LoVo (cell line): ENCODE measurements around the gene CERS3.
A peak's percentile ranks its signal among the peaks of the same experiment; 100 is the strongest.
"Not testable (repeated sequence)": the region's sequence is repeated elsewhere in the genome, so short reads cannot be mapped to it uniquely, and the experiment has no call there.

Source experiments
- DNase-seq: peaks from one replicate; pipeline ENCODE4 v3.0.0-alpha.2; 2016; ENCODE audit warnings: low spot score

Gene CERS3

GRCh38 chr15:100464888-100465287 is 63.9 kb downstream of the CERS3 start:
- no peak for DNase-seq

- no peak for DNase-seq
Measured at GRCh38 chr15:100464256-100464655, 64.5 kb downstream of the CERS3 start.

GRCh38 chr15:100463515-100463914 is 65.2 kb downstream of the CERS3 start:
- peak; percentile 11 for DNase-seq

GRCh38 chr15:100461049-100461448 is 67.7 kb downstream of the CERS3 start:
- no peak for DNase-seq

GRCh38 chr15:100457201-100457600 is 71.5 kb downstream of the CERS3 start:
- DNase-seq = no peak

GRCh38 chr15:100454148-100454547 is 74.6 kb downstream of the CERS3 start:
- DNase-seq = no peak

- no peak for DNase-seq
Measured at GRCh38 chr15:100448481-100448880, 80.3 kb downstream of the CERS3 start.

GRCh38 chr15:100441063-100441462 is 87.7 kb downstream of the CERS3 start:
- not testable (repeated sequence) for DNase-seq

- no peak for DNase-seq
Measured at GRCh38 chr15:100439514-100439913, 89.2 kb downstream of the CERS3 start.

- DNase-seq = no peak
Measured at GRCh38 chr15:100438570-100438969, 90.2 kb downstream of the CERS3 start.

- no peak for DNase-seq
Measured at GRCh38 chr15:100437261-100437660, 91.5 kb downstream of the CERS3 start.

GRCh38 chr15:100434561-100434960 is 94.2 kb downstream of the CERS3 start:
- DNase-seq = peak; percentile 15

- no peak for DNase-seq
Measured at GRCh38 chr15:100434038-100434437, 94.7 kb downstream of the CERS3 start.

- DNase-seq = no peak
Measured at GRCh38 chr15:100433304-100433703, 95.4 kb downstream of the CERS3 start.

GRCh38 chr15:100430411-100430810 is 98.3 kb downstream of the CERS3 start:
- no peak for DNase-seq

GRCh38 chr15:100429116-100429728 is 99.5 kb downstream of the CERS3 start:
- no peak for DNase-seq

GRCh38 chr15:100426937-100427336 is 101.8 kb downstream of the CERS3 start:
- DNase-seq = no peak

- no peak for DNase-seq
Measured at GRCh38 chr15:100405179-100405578, 123.6 kb downstream of the CERS3 start.

GRCh38 chr15:100400996-100401395 is 127.8 kb downstream of the CERS3 start:
- DNase-seq = no peak

- DNase-seq = no peak
Measured at GRCh38 chr15:100394736-100395440, 133.9 kb downstream of the CERS3 start.

- DNase-seq = no peak
Measured at GRCh38 chr15:100393008-100393407, 135.7 kb downstream of the CERS3 start.

GRCh38 chr15:100385300-100386050 is 143.3 kb downstream of the CERS3 start:
- no peak for DNase-seq

- DNase-seq = no peak
Measured at GRCh38 chr15:100384108-100384410, 144.7 kb downstream of the CERS3 start.
